Muscle layer of duodenum (tissue), 2 donors: ENCODE data around the gene CDK12.
"Not testable (repeated sequence)": the region's sequence is repeated elsewhere in the genome, so short reads cannot be mapped to it uniquely, and the experiment has no call there.

Experiments
- H3K27ac ChIP-seq: one replicate; pipeline ENCODE4 v1.7.0; 2013; ENCODE audit warnings: mild to moderate bottlenecking, low read length
- H3K27me3 ChIP-seq: one replicate; pipeline ENCODE4 v1.7.0; 2013; ENCODE audit warnings: low read depth, mild to moderate bottlenecking, control low read depth, low read length
- H3K36me3 ChIP-seq, 2 donors: one replicate each; pipeline ENCODE4 v1.7.0; 2013; ENCODE audit warnings: low read length in 2 of 2, control low read depth in 1 of 2, mild to moderate bottlenecking in 1 of 2; ENCODE audit not compliant: insufficient read depth in 2 of 2, control insufficient read depth in 1 of 2
- H3K4me1 ChIP-seq, 2 donors: one replicate each; pipeline ENCODE4 v1.7.0; 2013; ENCODE audit warnings: low read length in 2 of 2, mild to moderate bottlenecking in 2 of 2, control low read depth in 1 of 2, moderate library complexity in 1 of 2; ENCODE audit not compliant: insufficient read depth in 2 of 2, control insufficient read depth in 1 of 2
- H3K4me3 ChIP-seq, 2 donors: one replicate each; pipeline ENCODE4 v1.7.0; 2013; ENCODE audit warnings: low read length in 2 of 2, low read depth in 1 of 2, mild to moderate bottlenecking in 1 of 2
- H3K9me3 ChIP-seq, 2 donors: one replicate each; pipeline ENCODE4 v1.7.0; 2013; ENCODE audit warnings: low read length in 2 of 2, control low read depth in 1 of 2, mild to moderate bottlenecking in 1 of 2; ENCODE audit not compliant: control insufficient read depth in 1 of 2
- donor health status: healthy.

Gene CDK12

GRCh38 chr17:39534768-39535405, 73.6 kb downstream of the CDK12 start:
- H3K4me3 ChIP-seq: no peak overlapping the region
- H3K9me3 ChIP-seq: no peaks in the 10 kb centered on the region
- H3K27ac ChIP-seq: no peak overlapping the region
- H3K27me3 ChIP-seq: no peaks in the 10 kb centered on the region
- peaks cover 5 to 17% of the 10 kb centered on the region in 2 donors for H3K36me3 ChIP-seq
- H3K4me1 ChIP-seq: peaks cover 0 to 13% of the 10 kb centered on the region in 2 donors

DNA sequence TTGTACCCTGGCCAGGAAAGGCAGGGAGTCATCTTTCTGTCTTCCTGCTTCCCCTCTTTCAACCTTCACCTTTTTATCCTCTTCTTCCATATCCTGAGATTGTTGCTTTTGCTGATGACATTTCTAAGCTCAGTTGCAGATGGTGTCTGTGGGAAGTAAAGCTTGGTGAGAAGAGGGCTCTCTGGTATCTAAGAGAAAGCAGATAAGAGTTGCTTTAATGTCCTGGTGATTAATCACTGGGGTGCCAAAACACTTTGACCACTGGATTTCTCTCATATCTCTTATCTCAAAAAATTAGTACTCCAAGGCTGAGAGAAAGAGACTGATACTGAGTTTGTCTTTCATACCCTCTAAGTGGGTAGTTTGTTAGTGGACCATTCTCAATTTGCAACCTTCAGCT, 75.2 kb downstream of the CDK12 start:
- no peaks in the 10 kb centered on the region for H3K9me3 ChIP-seq
- H3K27me3 ChIP-seq: no peaks in the 10 kb centered on the region
- no peak overlapping the region for H3K4me3 ChIP-seq
- H3K27ac ChIP-seq: no peak overlapping the region
- peaks cover 0 to 5% of the 10 kb centered on the region in 2 donors for H3K36me3 ChIP-seq
- H3K4me1 ChIP-seq: peaks cover 0 to 4% of the 10 kb centered on the region in 2 donors

GRCh38 chr17:39537364-39537763, 76.1 kb downstream of the CDK12 start:
- not testable (repeated sequence) for H3K27ac ChIP-seq, H3K9me3 ChIP-seq, H3K27me3 ChIP-seq, H3K4me3 ChIP-seq, H3K4me1 ChIP-seq, H3K36me3 ChIP-seq

DNA sequence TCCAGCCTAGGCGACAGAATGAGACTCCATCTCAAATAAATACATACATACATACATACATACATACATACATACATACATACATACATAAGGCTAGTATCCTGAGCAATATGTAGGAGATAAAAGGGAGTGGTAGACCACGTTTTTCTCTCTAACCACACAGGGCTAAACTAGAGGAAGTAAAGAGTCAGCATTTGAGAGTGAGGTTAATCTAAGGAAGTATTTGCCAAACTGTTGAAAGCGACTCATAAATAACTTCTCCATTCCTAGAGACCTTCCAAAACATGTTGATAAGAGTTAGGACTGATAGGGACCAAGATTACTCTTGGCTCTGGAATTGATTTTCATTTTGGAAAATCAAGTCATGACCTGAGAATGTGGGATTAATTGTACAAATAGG, 77.6 kb downstream of the CDK12 start:
- H3K27ac ChIP-seq: no peak overlapping the region

DNA sequence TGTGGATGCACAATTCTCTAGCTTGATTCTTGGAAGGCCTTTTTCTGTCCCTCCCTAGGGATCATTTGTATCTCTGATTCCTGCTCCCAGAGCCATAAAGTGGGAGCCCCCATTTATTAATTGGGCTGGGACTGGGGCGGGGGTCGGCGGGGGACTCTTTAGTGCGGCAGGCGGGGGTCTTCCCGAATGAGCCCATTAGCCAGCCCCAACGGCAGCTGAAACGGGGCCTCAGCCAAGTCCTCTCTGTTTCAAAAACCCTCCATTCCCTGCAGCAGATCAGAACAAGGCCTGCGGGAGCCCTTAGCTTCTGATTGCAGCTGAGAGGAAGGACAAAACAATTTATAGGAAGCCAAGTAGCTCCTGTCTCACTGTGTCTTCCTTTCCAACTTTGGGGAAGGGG, 79.3 kb downstream of the CDK12 start:
- H3K4me3 ChIP-seq: no peak overlapping the region

More for the DNA sequence above, 77.6 kb downstream of the CDK12 start:
- H3K36me3 ChIP-seq: no peaks in the 10 kb centered on the region
- no peaks in the 10 kb centered on the region for H3K27me3 ChIP-seq
- no peaks in the 10 kb centered on the region for H3K9me3 ChIP-seq
- no peak overlapping the region for H3K4me3 ChIP-seq
- H3K4me1 ChIP-seq: no peaks in the 10 kb centered on the region

GRCh38 chr17:39541652-39542051, 80.4 kb downstream of the CDK12 start:
- Histone ChIP-seq H3K4me3 (no peak overlapping the region), H3K36me3 (peaks cover 0 to 7% of the 10 kb centered on the region in 2 donors), H3K9me3 (no peaks in the 10 kb centered on the region), H3K27me3 (no peaks in the 10 kb centered on the region), H3K4me1 (no peaks in the 10 kb centered on the region), H3K27ac (no peak overlapping the region)

More for the DNA sequence above, 79.3 kb downstream of the CDK12 start:
- Histone ChIP-seq H3K27me3 (no peaks in the 10 kb centered on the region), H3K9me3 (no peaks in the 10 kb centered on the region), H3K36me3 (peaks cover 0 to 7% of the 10 kb centered on the region in 2 donors), H3K27ac (no peak overlapping the region), H3K4me1 (no peaks in the 10 kb centered on the region)

GRCh38 chr17:39543176-39543575, 81.9 kb downstream of the CDK12 start:
- H3K4me3 ChIP-seq: no peak overlapping the region
- no peaks in the 10 kb centered on the region for H3K9me3 ChIP-seq
- H3K27ac ChIP-seq: no peak overlapping the region

GRCh38 chr17:39543664-39544063, 82.4 kb downstream of the CDK12 start:
- Histone ChIP-seq H3K4me1 (peaks cover 0 to 7% of the 10 kb centered on the region in 2 donors), H3K27me3 (no peaks in the 10 kb centered on the region), H3K9me3 (no peaks in the 10 kb centered on the region), H3K36me3 (peaks cover 0 to 18% of the 10 kb centered on the region in 2 donors), H3K27ac (no peak overlapping the region), H3K4me3 (no peak overlapping the region)

More at GRCh38 chr17:39543176-39543575, 81.9 kb downstream of the CDK12 start:
- Histone ChIP-seq H3K4me1 (peaks cover 0 to 2% of the 10 kb centered on the region in 2 donors), H3K36me3 (peaks cover 0 to 18% of the 10 kb centered on the region in 2 donors), H3K27me3 (no peaks in the 10 kb centered on the region)

DNA sequence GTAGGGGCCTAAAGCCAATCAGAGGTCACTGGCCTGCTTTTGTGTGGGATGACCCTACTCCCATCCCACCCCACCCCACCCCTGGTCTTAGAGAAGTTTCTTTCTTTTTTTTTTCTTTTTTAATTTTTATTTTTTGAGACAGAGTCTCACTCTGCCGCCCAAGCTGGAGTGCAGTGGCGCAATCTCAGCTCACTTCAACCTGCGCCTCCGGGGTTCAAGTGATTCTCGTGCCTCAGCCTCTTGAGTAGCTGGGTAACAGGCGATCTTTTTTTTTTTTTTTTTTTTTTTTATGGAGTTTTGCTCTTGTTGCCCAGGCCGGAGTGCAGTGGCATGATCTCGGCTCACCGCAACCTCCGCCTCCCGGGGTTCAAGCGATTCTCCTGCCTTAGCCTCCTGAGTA, 83.1 kb downstream of the CDK12 start:
- H3K4me1 ChIP-seq: peaks cover 0 to 12% of the 10 kb centered on the region in 2 donors
- not testable (repeated sequence) for H3K4me3 ChIP-seq, H3K9me3 ChIP-seq, H3K27me3 ChIP-seq, H3K27ac ChIP-seq
- peaks cover 0 to 25% of the 10 kb centered on the region in 2 donors for H3K36me3 ChIP-seq

DNA sequence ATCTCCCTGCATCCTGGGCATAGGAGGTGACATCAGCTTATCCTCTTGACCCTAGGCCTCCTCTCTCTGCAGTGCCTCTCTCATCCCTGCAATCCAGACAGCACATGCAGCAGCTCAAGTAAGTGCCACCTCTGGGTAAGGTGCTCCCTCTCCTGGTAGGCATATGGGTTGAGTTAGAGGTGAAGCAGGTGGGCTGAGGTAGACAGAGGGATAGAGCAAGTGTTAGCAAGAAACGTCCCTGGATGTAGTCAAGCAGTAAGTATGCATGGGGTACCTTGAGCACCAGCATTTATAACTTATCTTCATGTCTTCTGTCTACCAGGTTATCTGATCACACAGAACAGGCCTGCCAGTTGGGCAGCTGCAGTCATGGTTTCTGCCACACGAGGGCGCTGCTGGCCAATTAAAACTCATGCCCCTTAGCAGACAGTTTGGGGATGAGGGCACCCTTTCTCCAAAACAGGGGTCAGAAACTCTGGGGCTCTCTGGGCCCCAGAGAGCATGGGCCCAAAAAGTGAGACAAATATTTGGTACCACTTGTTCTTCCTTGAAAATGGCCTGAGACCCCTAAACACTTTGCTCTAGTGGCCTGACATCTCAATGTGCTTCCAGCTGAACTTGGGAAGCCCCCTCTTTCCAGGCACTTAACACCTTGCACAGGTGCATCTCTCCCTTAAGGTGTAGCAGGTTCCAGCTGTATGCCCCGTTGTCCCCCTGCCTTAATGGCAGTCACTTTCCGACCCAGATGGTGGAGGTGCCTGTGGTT, 86.6 kb downstream of the CDK12 start:
- Histone ChIP-seq H3K27me3 (no peaks in the 10 kb centered on the region), H3K36me3 (peaks cover 22 to 58% of the 10 kb centered on the region in 2 donors), H3K4me3 (no peak overlapping the region), H3K27ac (no peak overlapping the region), H3K9me3 (no peaks in the 10 kb centered on the region), H3K4me1 (peaks cover 4 to 12% of the 10 kb centered on the region in 2 donors)

- H3K9me3 ChIP-seq: no peaks in the 10 kb centered on the region
- peaks cover 29 to 64% of the 10 kb centered on the region in 2 donors for H3K36me3 ChIP-seq
- H3K27me3 ChIP-seq: no peaks in the 10 kb centered on the region
- no peak overlapping the region for H3K27ac ChIP-seq
- peaks cover 4 to 12% of the 10 kb centered on the region in 2 donors for H3K4me1 ChIP-seq
- H3K4me3 ChIP-seq: no peak overlapping the region
These were observed 87.4 kb downstream of the CDK12 start for GRCh38 chr17:39548494-39549225.
